A549 treated with CpdA at 1 μM for 4 hours (cell line): ENCODE measurements around the gene ZNF138. TPM values are rescaled to one million over a fixed set of nuclear protein-coding genes. Genes with fewer than 3 reads are reported as not detected.

Experiments used
- total RNA-seq: library from RNA; stranded (reverse); fragments of 200-300 nt; extraction: Qiagen RNA extraction; gene quantifications from 5 replicates; pipeline ENCODE4 v1.2.3, GENCODE V29; 2022; ENCODE audit warnings: low read depth

Gene ZNF138
- 3.1 to 3.3 TPM (median 3.3 TPM) in 5 replicates for total RNA-seq

GRCh38 chr7:64794171-64794844, at the start of gene ZNF138:
ZNF138 (plus strand) TSS chr7:64794428; CDS start chr7:64794569, 141 bp downstream.

Other genes starting within 250 kb of the ZNF138 start
- gene ZNF680, start 231.4 kb upstream of the ZNF138 start, total RNA-seq: 1.8 to 3.0 TPM (median 2.4 TPM) in 5 replicates
- 2.3 to 3.9 TPM (median 2.6 TPM) in 5 replicates for gene ZNF107, start 128.3 kb upstream of the ZNF138 start, total RNA-seq
- 2.1 to 3.0 TPM (median 2.2 TPM) in 5 replicates for gene ZNF273, start 108.8 kb downstream of the ZNF138 start, total RNA-seq
- 0.14 to 0.28 TPM (median 0.18 TPM) in 5 replicates for gene ZNF117, start 196.6 kb downstream of the ZNF138 start, total RNA-seq
- 3.1 to 5.4 TPM (median 3.7 TPM) in 5 replicates for gene ERV3-1, start 212.3 kb downstream of the ZNF138 start, total RNA-seq